GM21360 (cell line): ENCODE measurements around the gene USP28.
"Not testable (repeated sequence)": the region's sequence is repeated elsewhere in the genome, so short reads cannot be mapped to it uniquely, and the experiment has no call there.

Source experiments
- ATAC-seq: cut with Tn5 transposase; IDR thresholded peaks from one replicate; pipeline ENCODE4 v1.9.1; 2021; ENCODE audit warnings: mild to moderate bottlenecking, moderate library complexity; ENCODE audit not compliant: unreplicated experiment

The USP28 gene

GRCh38 chr11:113840932-113841664, 34.3 kb downstream of the USP28 start:
- ATAC-seq, result no peak

- peak; percentile 84 for ATAC-seq
Measured at GRCh38 chr11:113839842-113840241, 35.5 kb downstream of the USP28 start.

DNA sequence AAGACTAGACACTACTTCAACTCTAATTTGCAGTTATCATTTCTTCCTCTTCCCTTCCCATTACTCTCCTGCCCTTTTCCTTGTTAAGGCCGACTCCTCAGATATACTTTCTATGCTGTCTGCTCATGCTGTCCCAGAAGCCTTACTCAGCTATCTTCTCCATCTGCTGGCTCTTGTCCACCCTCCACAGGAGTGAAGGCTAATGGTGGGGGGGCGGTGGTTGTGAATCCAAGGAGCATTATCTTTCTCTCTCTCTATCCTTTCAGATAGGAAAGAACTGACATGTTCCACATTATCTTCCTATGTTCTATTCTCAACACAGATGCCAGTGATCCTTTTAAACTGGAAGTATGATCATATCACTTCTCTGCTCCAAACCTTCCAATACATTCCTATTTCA, 37.4 kb downstream of the USP28 start:
- ATAC-seq, result no peak

DNA sequence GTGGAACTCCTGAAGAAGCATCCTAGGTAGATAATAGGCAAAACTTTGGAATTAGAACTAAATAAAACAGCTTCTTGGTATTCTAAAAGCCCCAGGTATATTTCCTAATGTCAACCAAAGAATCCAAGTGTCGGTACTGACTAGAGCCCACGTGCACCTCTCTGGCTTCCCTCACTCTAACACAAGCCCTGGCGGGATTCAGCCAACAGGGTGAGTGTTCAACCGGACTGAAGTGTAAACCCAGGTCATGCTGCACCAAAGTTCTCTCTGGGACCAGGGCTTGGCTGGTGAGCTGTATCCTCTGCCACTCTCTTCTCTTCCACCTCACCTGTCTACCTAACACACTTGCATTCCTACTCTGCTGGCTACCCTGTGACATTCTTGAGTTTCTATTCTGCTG, 40.1 kb downstream of the USP28 start:
- ATAC-seq, result no peak

GRCh38 chr11:113833151-113833550, 42.2 kb downstream of the USP28 start:
- ATAC-seq, result no peak

DNA sequence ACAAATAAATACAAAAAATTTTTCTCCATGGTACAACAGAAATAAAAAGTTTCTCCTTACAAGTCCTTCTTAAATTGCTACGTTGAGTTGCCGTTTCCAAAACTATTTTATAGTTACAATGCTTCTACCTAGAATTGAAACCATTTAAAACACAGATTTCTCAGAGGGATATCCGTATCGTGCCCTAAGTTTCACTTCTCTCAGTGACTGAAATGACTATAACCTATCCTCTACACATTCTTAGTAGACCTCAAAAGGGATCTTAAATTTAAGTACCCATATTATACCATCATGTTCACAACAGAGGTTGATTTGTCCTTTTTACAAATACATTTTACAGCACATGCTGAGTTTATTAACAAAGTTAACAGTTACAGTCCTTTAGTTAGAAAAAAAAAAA, 44.1 kb downstream of the USP28 start:
- peak; percentile 87 for ATAC-seq

DNA sequence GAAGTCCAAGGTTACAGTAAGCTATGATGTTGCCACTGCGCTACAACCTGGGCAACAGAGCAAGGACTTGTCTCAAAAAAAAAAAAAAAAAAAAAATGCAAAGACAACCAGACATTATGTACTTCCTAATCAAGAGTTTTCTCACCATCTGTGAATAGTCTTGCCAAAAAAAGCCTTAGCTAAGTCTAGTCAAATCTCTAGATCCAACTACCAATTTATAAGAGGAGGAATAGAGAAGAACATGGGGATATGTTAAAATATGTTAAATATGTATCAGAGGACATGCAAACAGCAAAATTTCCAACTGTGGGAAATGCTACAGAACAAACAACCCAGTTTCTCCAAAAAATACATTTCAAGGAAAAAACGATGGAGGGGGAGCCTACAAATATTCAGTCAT, 45.6 kb downstream of the USP28 start:
- no peak for ATAC-seq

DNA sequence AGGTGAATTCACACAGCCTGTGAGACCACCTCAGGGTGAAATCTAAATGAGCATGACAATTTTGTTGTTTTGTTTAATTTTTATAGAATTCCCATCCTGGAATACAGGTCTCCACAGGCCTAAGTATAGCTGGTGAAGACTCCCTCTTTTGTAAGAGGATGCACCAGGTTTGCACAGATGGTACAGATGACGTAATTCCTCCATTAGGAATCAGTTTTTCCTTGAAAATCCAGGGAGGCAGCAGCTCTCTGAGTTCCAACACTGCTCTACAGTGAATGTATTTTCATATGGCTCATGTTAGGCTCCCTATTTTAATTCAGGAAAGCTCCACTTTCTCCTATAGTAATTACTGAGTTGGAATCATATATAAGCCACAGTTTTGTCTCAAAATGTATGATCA, 47.2 kb downstream of the USP28 start:
- no peak for ATAC-seq

GRCh38 chr11:113827477-113827876, 47.9 kb downstream of the USP28 start:
- no peak for ATAC-seq

- no peak for ATAC-seq
Measured at GRCh38 chr11:113818426-113818825, 56.9 kb downstream of the USP28 start.

DNA sequence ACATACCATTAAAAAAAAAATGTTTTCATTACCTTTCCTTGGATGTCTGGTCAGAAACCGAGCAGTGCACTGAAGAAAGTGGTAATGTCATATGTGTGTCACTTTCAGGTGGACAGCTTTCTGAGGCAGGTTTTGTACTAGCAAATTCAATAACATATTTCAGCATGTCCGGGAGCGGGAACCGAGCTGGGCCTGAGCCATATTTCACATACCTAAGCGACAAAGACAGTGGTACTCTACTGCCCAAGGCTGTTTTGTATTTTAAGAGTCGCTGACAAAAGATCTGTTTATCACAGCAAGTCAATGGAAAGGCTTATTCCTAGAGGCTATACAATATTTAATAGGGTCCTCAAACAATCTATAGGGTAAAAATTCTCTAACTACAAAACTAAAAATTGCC, 57.7 kb downstream of the USP28 start:
- no peak for ATAC-seq

GRCh38 chr11:113817162-113817561, 58.2 kb downstream of the USP28 start:
- ATAC-seq, result no peak

DNA sequence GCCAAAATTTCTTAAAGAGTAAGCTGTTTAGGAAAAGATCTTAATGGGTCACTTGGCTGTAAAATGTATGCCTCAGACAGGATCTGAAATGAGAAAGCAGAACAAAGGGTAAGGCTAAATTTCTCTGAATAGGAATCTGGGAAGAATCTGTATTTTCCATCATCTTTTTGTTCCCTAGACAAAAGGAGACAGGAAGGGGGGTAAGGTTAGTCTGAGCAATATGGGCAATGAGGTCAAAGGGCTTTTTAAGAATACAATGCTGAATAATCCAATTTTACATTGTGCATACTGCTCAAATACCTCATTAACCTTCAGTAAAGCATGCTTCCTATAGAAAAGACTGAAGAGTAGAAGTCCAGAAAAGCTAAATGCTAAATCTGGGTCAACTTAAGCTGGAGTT, 61.2 kb downstream of the USP28 start:
- ATAC-seq, result no peak

DNA sequence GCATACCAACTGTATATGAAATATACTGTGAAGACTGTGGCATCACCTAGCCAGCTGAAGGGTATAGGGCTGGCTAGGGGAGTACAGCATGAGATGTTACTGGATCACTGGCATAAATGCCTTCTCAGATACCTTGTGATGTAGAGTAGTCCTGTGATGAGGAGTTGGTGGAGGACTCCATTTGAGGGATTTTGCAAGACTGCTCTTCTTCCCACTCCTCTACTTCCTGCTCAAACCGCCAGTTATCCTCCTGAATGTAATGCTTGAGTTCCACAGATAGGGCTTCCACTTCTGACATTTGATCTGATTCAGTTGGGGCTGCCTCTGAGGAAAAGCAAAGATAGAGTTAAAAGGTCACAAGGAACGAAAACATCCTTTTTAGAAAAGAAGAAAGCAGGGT, 66.4 kb downstream of the USP28 start:
- no peak for ATAC-seq

GRCh38 chr11:113806406-113806805, 69.0 kb downstream of the USP28 start:
- no peak for ATAC-seq

DNA sequence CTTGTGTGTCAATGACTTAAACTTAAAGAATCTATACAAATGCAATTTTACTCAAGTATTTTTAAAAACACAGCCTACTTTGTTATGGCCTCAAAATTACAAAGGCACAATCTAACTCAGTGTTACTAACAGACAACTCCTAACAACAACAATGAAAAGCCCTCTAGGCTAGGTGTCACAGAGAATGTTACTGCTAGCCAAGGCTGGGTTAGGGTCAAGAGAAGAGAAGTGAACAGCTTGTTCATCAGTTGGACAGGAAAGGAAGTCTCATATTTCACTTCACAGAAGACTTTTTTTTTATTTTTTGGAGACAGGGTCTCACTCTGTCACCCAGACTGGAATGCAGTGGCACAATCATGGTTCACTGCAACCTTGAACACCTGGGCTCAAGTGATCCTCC, 69.7 kb downstream of the USP28 start:
- ATAC-seq, result no peak

DNA sequence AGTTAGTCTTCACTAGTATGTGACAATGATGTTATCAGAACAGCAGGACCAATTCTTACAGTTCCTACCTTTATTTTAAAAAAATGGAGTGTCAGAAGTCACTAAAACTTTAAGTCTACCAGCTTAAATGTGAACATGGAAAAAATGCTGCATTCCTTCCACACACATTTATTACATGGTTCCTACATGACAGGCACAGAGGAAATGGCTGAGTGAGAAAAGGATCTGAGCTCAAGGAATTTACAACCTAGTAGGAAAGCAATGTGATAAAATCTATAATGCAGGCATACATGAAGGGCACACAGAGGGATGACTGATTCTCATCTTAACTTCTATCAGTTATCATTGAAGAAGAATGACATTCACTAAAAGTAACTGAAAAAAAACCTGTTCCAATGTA, 72.8 kb downstream of the USP28 start:
- no peak for ATAC-seq

DNA sequence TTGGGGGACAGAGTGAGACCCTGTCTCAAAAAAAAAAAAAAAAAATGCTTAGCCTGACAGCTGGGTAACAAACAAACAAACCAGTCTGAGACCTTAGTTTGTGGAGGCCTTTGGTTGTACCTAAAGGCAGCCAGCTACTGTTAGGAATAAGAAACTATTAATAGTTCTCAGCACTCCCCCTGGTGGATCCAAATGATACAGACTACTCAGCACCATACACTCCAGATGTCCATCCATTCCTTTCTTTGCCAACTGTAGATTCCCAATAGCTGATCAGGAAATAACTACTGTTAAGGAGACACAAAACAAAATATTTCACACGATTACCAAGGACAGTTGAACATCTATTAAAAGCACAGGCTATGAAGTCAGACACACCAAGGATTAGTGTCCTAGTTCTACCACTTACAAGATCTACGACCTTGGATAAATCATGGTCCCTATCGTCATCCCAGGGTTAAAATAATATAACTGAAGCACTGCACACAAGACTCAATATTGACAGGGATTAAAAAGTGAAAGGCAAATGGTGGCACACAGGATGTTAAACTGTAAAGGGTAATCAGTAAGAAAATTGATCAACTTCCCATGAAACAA, 78.6 kb downstream of the USP28 start:
- peak; percentile 59 for ATAC-seq

DNA sequence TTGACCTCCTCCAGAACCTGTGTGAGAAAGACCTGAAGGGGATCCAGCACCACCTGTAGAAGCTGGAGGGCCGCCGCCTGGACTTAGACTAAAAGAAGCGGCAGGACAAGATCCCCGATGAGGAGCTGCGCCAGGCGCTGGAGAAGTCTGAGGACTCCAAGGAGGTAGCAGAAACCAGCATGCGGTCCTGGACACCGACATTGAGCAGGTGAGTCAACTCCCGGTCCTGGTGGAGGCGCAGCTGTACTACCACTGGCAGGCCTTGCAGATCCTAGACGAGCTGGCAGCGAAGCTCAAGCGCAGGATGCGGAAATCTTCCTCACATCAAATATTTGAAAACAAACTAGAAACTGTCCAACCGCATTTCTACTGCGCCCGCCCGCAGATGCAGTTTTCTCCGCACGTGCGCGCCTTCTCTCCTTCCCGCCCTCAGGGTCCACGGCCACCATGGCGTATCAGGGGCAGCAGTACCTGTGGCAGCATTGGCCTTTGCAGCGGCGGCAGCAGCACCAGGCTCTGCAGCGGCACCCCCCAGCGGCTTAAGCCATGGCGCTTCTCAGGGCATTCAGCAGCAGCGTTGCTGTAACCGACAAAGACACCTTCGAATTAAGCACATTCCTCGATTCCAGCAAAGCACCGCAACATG, 85.6 kb downstream of the USP28 start:
- ATAC-seq, result no peak

GRCh38 chr11:113789016-113789415, 86.4 kb downstream of the USP28 start:
- ATAC-seq, result not testable (repeated sequence)

DNA sequence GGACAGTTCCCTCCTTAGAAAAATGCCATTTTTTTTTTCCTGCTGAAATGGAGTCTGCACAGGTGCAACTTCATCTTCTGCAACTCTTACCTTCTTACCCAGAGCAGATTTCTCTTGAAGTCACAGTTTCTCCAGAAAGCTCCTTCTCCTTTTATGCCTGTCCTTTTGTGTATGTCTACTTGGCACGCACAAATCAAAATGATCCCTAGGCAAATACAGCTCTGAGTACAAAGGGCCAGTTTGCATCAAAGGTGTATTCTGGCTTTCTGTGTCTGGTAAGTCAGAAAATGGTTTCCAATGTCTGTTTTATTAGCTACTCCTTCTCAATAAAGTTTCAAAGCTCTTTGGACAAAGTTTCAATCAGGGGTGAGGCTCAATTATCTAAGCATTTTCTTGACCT, 93.2 kb downstream of the USP28 start:
- ATAC-seq, result no peak

DNA sequence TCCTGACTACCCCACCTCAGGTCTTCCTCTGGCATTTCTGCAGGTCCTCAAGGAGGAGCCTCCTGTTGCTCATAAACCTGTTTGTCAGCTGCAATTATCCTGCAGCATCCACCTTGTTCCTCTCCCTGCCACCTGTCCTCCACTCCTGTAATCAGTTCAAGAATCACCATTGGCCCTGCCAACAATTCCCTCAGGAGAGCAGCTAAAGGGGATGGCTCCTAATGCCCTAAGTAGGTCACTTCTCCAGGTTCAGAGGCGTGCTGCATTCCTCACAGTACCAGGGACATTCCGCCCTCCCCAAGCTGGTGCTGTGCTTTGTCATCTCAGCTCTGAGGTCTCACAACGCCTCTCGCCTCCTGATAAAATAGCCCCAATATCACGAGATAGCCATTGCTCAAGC, 93.7 kb downstream of the USP28 start:
- no peak for ATAC-seq
